GM12878 (cell line): Measurements from ENCODE around the gene NRP1. TPM values are rescaled to one million over a fixed set of nuclear protein-coding genes. Genes with fewer than 3 reads are reported as not detected.

ENCODE experiments used
- ATAC-seq: fragments of 200-7000 bp; cut with Tn5 transposase; 3 replicates; pipeline ENCODE4 v1.9.1; 2020; ENCODE audit warnings: mild to moderate bottlenecking, moderate library complexity
- BruUV-seq: library from RNA; stranded (reverse); fragments of 400-500 nt; replicated peaks from 2 replicates; lab custom pipeline; 2021; lab: Mats Ljungman, UMichigan
- CTCF ChIA-PET: fragments of 300-600 bp; sonication (Branson Sonifier 250); formaldehyde crosslinking; extraction: SDS; loops from one replicate; lab custom pipeline; 2021; ENCODE audit warnings: inconsistent platforms; lab: Yijun Ruan, JAX
- POLR2A ChIA-PET: fragments of 350-600 bp; formaldehyde crosslinking; extraction: SDS; loops from one replicate; lab custom pipeline; 2021; ENCODE audit warnings: inconsistent platforms; lab: Charles Lee
- RAD21 ChIA-PET: fragments of 300-600 bp; sonication (Branson Sonifier 250); formaldehyde crosslinking; loops from one replicate; lab custom pipeline; 2023; ENCODE audit warnings: antibody characterized with exemption; ENCODE audit not compliant: unreplicated experiment; lab: Charles Lee
- SMC1A ChIA-PET: fragments of 300-600 bp; sonication (Branson Sonifier 250); formaldehyde crosslinking; loops from one replicate; lab custom pipeline; 2023; ENCODE audit not compliant: unreplicated experiment, uncharacterized antibody; lab: Charles Lee
- DNase-seq: peaks from one replicate; pipeline ENCODE4 v3.0.0-alpha.2; 2011; ENCODE audit warnings: low read depth, low spot score
- FAIRE-seq: peaks from 3 replicates; lab custom pipeline; 2011; peaks lifted over from hg19 to GRCh38; lab: Jason Lieb, UNC
- H2AFZ ChIP-seq: 2 replicates; pipeline ENCODE4 v1.6.0; 2011; ENCODE audit warnings: low read depth, low read length, control low read depth; ENCODE audit not compliant: control insufficient read depth
- H3K27ac ChIP-seq: 2 replicates; pipeline ENCODE4 v1.5.1; 2011; ENCODE audit warnings: control low read depth; ENCODE audit not compliant: control insufficient read depth, insufficient read depth
- H3K27me3 ChIP-seq, 2 experiments: replicated peaks in 1 of 2; 2 replicates each; pipeline versions ENCODE4 v1.6.0 to v1.6.1; 2011; ENCODE audit warnings: low read length in 1 of 2; ENCODE audit not compliant: control insufficient read depth in 2 of 2, insufficient read depth in 2 of 2
- H3K36me3 ChIP-seq, 2 experiments: 2 replicates each; pipeline ENCODE4 v1.5.1; 2011; ENCODE audit warnings: low read length in 1 of 2; ENCODE audit not compliant: control insufficient read depth in 2 of 2, insufficient read depth in 2 of 2
- H3K4me1 ChIP-seq: 2 replicates; pipeline ENCODE4 v1.6.1; 2011; ENCODE audit warnings: mild to moderate bottlenecking, low read length, moderate library complexity, mixed read lengths; ENCODE audit not compliant: control insufficient read depth, insufficient read depth
- H3K4me2 ChIP-seq: 2 replicates; pipeline ENCODE4 v1.6.0; 2011; ENCODE audit warnings: control low read depth; ENCODE audit not compliant: control insufficient read depth, insufficient read depth
- H3K4me3 ChIP-seq: fragments of 200-600 bp; sonication (generic); 2 replicates; pipeline ENCODE4 v1.5.1; 2016
- H3K79me2 ChIP-seq: 2 replicates; pipeline ENCODE4 v1.6.0; 2011; ENCODE audit warnings: low read length; ENCODE audit not compliant: control insufficient read depth, insufficient read depth
- H3K9ac ChIP-seq: 2 replicates; pipeline ENCODE4 v1.8.0; 2011; ENCODE audit warnings: low read length, control low read depth, mixed read lengths; ENCODE audit not compliant: control insufficient read depth, insufficient read depth
- H3K9me3 ChIP-seq: replicated peaks from 3 replicates; pipeline ENCODE4 v1.5.1; 2011; ENCODE audit warnings: mild to moderate bottlenecking, low read length; ENCODE audit not compliant: control insufficient read depth, insufficient read depth
- H4K20me1 ChIP-seq: 2 replicates; pipeline ENCODE4 v1.6.0; 2011; ENCODE audit not compliant: control insufficient read depth, insufficient read depth
- ATF7 ChIP-seq: fragments of 450-650 bp; IDR thresholded peaks from 2 replicates; pipeline ENCODE4 v1.6.1; 2016; ENCODE audit warnings: low read depth, mild to moderate bottlenecking
- CEBPZ ChIP-seq: fragments of 150-350 bp; IDR thresholded peaks from 2 replicates; pipeline ENCODE4 v1.6.1; 2016; ENCODE audit warnings: low read depth, low read length
- EGR1 ChIP-seq, 2 experiments: IDR thresholded peaks; 1 replicate in 1 of 2; 2 replicates in 1 of 2; pipeline ENCODE4 v1.6.1; 2011 to 2012; ENCODE audit warnings: low read depth in 2 of 2, low read length in 2 of 2, borderline replicate concordance in 1 of 2, mild to moderate bottlenecking in 1 of 2, moderate library complexity in 1 of 2
- ELK1 ChIP-seq: IDR thresholded peaks from 2 replicates; pipeline ENCODE4 v1.6.1; 2012; ENCODE audit warnings: low read depth, low read length, improper control_type of control experiment
- KDM1A ChIP-seq: fragments of 200-600 bp; sonication (generic); IDR thresholded peaks from 2 replicates; pipeline ENCODE4 v1.6.1; 2016; ENCODE audit warnings: borderline replicate concordance
- MAX ChIP-seq: IDR thresholded peaks from 2 replicates; pipeline ENCODE4 v1.6.1; 2012; ENCODE audit warnings: low read depth, low read length, improper control_type of control experiment
- MTA3 ChIP-seq: IDR thresholded peaks from 2 replicates; pipeline ENCODE4 v1.6.1; 2012; ENCODE audit warnings: low read length, inconsistent platforms, borderline replicate concordance
- MXI1 ChIP-seq: fragments of 150-350 bp; IDR thresholded peaks from 2 replicates; pipeline ENCODE4 v1.6.1; 2011; ENCODE audit warnings: low read depth, mild to moderate bottlenecking, inconsistent platforms, low read length, improper control_type of control experiment
- NKRF ChIP-seq: fragments of 450-650 bp; conservative IDR thresholded peaks from 2 replicates; pipeline ENCODE4 v1.6.1; 2017; ENCODE audit warnings: mild to moderate bottlenecking, moderate library complexity
- PAX8 ChIP-seq: fragments of 450-650 bp; IDR thresholded peaks from 2 replicates; pipeline ENCODE4 v1.6.1; 2017; ENCODE audit warnings: mild to moderate bottlenecking, moderate library complexity
- RCOR1 ChIP-seq: conservative IDR thresholded peaks from 2 replicates; pipeline ENCODE4 v1.6.1; 2012; ENCODE audit warnings: low read depth, low read length, improper control_type of control experiment
- SMAD5 ChIP-seq: IDR thresholded peaks from 2 replicates; pipeline ENCODE4 v1.6.1; 2016; ENCODE audit warnings: antibody characterized with exemption, low read depth
- TARDBP ChIP-seq: IDR thresholded peaks from 2 replicates; pipeline ENCODE4 v1.6.1; 2016; ENCODE audit warnings: borderline replicate concordance
- WGBS: methylation state at CpG from one replicate; pipeline ENCODE4 v1.1.6; 2016; ENCODE audit warnings: low lambda C conversion rate; ENCODE audit not compliant: insufficient replicate concordance, insufficient coverage; ENCODE audit errors: missing lambda C conversion rate; 5-methylcytosine and 5-hydroxymethylcytosine counted together
- in situ Hi-C: fragments of 300-500 bp; cut with MboI; formaldehyde crosslinking; loops from 9 replicates; pipeline ENCODE4 v1.14.3; 2018; ENCODE audit warnings: mixed read lengths
- intact Hi-C: fragments of 100-400 bp; cut with micrococcal nuclease; formaldehyde crosslinking; loops from one replicate; pipeline ENCODE4 v1.14.2; 2022; ENCODE audit not compliant: unreplicated experiment
- polyA plus RNA-seq, 11 experiments: library from polyadenylated mRNA; depleted of rRNA in 4 of 11; unstranded in 6 of 11; stranded (reverse) in 5 of 11; fragments of >200 nt; fragmentation: Nextera tagmentation in 4 of 11; fragmentation: Illumina TruSeq in 1 of 11; extraction: Ambion mirVana in 4 of 11; extraction: Trizol in 1 of 11; gene quantifications; 1 replicate in 1 of 11; 2 replicates in 10 of 11; pipeline versions ENCODE4 v1.2.1 to v1.2.3, GENCODE V29; 2011 to 2016; ENCODE audit warnings: inconsistent platforms in 2 of 11, missing spikeins in 2 of 11, low read depth in 1 of 11
- total RNA-seq, 4 experiments: library from RNA; depleted of rRNA in 3 of 4; stranded (reverse); fragments of >200 nt in 3 of 4; fragmentation: Illumina TruSeq in 1 of 4; extraction: Trizol in 1 of 4; gene quantifications; 2 replicates each; pipeline versions ENCODE4 v1.2.1 to v1.2.3, GENCODE V29; 2013 to 2021

The NRP1 gene
- total and polyA plus RNA-seq, 10 of the 15 experiments (the other 5 are each of a cell fraction or from before 2014, with no cell fraction given), result 0.11 to 12.1 (median 0.52) TPM

- no peak for TF ChIP-seq KDM1A
Observed at GRCh38 chr10:33274096-33274785, 60.2 kb downstream of the NRP1 start (continued).

- Histone ChIP-seq H3K4me3 (no peak overlapping the region), H3K79me2 (no peaks in the 10 kb centered on the region), H4K20me1 (no peaks in the 10 kb centered on the region), H3K27ac (no peak overlapping the region), H3K9ac (no peak overlapping the region), H3K36me3 (no peaks in the 10 kb centered on the region), H3K4me2 (no peak overlapping the region), H3K4me1 (no peaks in the 10 kb centered on the region), H3K9me3 (no peaks in the 10 kb centered on the region), H3K27me3 (no peaks in the 10 kb centered on the region; a peak in 1 of 4 replicates), H2AFZ (no peak overlapping the region)
- in situ Hi-C loops (no loop called here), intact Hi-C loops (no loop called here)
- SMC1A ChIA-PET, result interaction anchor here (1.3 kb wide), 1 partner anchor 15 kb away, joined by 4 read pairs; no protein-coding TSS in a partner anchor
- ATAC-seq (no peak), FAIRE-seq (no peak), DNase-seq (no peak)
- CTCF ChIA-PET, result no interaction called here
- no TSS peak for BruUV-seq
- POLR2A ChIA-PET, result no interaction called here
- 12% methylated on average over 19 of the region's 19 CpGs for WGBS
- RAD21 ChIA-PET, result no interaction called here
- TF ChIP-seq TARDBP, result no peak
- TF ChIP-seq NKRF, result no peak
- no peak for TF ChIP-seq ATF7
- TF ChIP-seq CEBPZ, result no peak
- TF ChIP-seq PAX8, result no peak
- no peak for TF ChIP-seq MTA3
- TF ChIP-seq SMAD5, result no peak
- no peak for TF ChIP-seq RCOR1
- no peak for TF ChIP-seq ELK1
- no peak for TF ChIP-seq MXI1
- TF ChIP-seq MAX, result no peak
- no peak for TF ChIP-seq EGR1 (IDR thresholded peaks at IDR 0.05; ENCODE audit: borderline replicate concordance in 1 of 2, low read depth in 2 of 2, low read length in 2 of 2)
Observed at GRCh38 chr10:33273295-33274002, 61.0 kb downstream of the NRP1 start.
